Chondrocyte (in vitro differentiated cells): ENCODE data around the gene DOCK2. TPM values are rescaled to one million over a fixed set of nuclear protein-coding genes. Genes with fewer than 3 reads are reported as not detected.

ENCODE experiments used
- DNase-seq: peaks from one replicate; pipeline ENCODE4 v3.0.0; 2021; ENCODE audit warnings: mixed read lengths, low spot score
- H3K27ac Mint-ChIP-seq: one replicate; pipeline ENCODE4 v1.8.0; 2021; ENCODE audit warnings: mild to moderate bottlenecking, moderate library complexity, mixed read lengths; ENCODE audit not compliant: unreplicated experiment
- H3K27me3 Mint-ChIP-seq: 2 replicates; pipeline ENCODE4 v1.8.0; 2021; ENCODE audit warnings: low read depth, mixed read lengths
- H3K36me3 Mint-ChIP-seq: 2 replicates; pipeline ENCODE4 v1.8.0; 2021; ENCODE audit warnings: low read depth, mixed read lengths
- H3K4me1 Mint-ChIP-seq: 2 replicates; pipeline ENCODE4 v1.8.0; 2021; ENCODE audit warnings: low read depth, mild to moderate bottlenecking, mixed read lengths
- H3K4me3 Mint-ChIP-seq: one replicate; pipeline ENCODE4 v1.8.0; 2021; ENCODE audit warnings: mild to moderate bottlenecking, moderate library complexity, mixed read lengths; ENCODE audit not compliant: unreplicated experiment
- H3K9me3 Mint-ChIP-seq: 2 replicates; pipeline ENCODE4 v1.8.0; 2021; ENCODE audit warnings: low read depth, mixed read lengths
- total RNA-seq: library from RNA; stranded (reverse); gene quantifications from 3 replicates; pipeline ENCODE4 v1.2.1, GENCODE V29; 2021
- TF ChIP-seq, protein P1 (sequence below): fragments of 200-600 bp; sonication (generic); IDR thresholded peaks from 2 replicates; pipeline ENCODE4 v1.5.0; 2021; ENCODE audit warnings: antibody characterized with exemption, mild to moderate bottlenecking, moderate library complexity

The DOCK2 gene
- total RNA-seq, 1 donor from 2014 or later = 3.1 TPM

DNA sequence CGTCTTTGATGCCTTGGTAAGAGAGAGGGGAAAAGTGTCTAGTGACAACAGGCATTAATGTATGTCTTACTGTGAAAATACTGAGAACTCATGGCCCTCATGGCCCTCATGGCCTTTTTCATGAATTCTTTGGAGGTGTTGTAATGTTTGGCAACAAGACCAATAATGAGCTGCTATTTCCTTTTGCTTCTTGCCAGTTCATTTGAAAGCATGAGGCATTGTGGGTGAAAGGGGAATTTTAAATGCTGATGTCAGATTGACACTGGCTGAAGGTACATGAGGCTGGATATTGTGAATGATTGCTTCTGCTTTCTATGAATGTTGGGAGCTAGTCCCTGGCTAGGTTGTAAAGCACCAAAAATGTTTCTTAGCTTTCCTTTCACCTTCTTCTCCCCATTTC, 79.2 kb downstream of the DOCK2 start:
- Mint-ChIP-seq H3K4me1 (peaks cover 13% of the 10 kb centered on the region), H3K27me3 (no peaks in the 10 kb centered on the region), H3K27ac (peak overlapping the region; percentile 19), H3K9me3 (peaks cover 7% of the 10 kb centered on the region), H3K36me3 (peaks cover 2% of the 10 kb centered on the region), H3K4me3 (no peak overlapping the region)
- DNase-seq = no peak
- TF ChIP-seq, protein P1, sequence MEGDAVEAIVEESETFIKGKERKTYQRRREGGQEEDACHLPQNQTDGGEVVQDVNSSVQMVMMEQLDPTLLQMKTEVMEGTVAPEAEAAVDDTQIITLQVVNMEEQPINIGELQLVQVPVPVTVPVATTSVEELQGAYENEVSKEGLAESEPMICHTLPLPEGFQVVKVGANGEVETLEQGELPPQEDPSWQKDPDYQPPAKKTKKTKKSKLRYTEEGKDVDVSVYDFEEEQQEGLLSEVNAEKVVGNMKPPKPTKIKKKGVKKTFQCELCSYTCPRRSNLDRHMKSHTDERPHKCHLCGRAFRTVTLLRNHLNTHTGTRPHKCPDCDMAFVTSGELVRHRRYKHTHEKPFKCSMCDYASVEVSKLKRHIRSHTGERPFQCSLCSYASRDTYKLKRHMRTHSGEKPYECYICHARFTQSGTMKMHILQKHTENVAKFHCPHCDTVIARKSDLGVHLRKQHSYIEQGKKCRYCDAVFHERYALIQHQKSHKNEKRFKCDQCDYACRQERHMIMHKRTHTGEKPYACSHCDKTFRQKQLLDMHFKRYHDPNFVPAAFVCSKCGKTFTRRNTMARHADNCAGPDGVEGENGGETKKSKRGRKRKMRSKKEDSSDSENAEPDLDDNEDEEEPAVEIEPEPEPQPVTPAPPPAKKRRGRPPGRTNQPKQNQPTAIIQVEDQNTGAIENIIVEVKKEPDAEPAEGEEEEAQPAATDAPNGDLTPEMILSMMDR = no peak

DNA sequence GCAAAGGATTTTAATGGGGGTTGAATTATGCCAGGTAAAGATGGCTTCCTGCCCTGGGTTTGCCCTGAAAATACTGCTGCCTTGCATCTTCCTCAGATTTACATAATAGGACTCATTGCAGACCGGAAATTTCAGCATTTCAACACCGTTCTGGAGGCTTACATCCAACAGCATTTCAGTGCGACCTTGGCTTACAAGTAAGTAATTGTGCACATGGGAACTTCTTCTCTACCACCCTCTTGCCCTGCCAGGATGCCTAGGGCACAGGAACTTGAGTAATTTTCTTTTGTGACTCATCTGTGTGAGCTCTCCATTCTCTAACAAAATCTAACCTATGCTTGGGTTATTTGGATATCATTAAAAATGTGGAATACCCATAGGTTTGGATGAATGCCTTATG, 80.2 kb downstream of the DOCK2 start:
- H3K9me3 Mint-ChIP-seq = peaks cover 7% of the 10 kb centered on the region
- DNase-seq = no peak
- H3K27ac Mint-ChIP-seq = no peak overlapping the region
- H3K36me3 Mint-ChIP-seq = peaks cover 3% of the 10 kb centered on the region
- peaks cover 13% of the 10 kb centered on the region for H3K4me1 Mint-ChIP-seq
- no peak overlapping the region for H3K4me3 Mint-ChIP-seq
- TF ChIP-seq, protein P1 = no peak
- H3K27me3 Mint-ChIP-seq = no peaks in the 10 kb centered on the region

DNA sequence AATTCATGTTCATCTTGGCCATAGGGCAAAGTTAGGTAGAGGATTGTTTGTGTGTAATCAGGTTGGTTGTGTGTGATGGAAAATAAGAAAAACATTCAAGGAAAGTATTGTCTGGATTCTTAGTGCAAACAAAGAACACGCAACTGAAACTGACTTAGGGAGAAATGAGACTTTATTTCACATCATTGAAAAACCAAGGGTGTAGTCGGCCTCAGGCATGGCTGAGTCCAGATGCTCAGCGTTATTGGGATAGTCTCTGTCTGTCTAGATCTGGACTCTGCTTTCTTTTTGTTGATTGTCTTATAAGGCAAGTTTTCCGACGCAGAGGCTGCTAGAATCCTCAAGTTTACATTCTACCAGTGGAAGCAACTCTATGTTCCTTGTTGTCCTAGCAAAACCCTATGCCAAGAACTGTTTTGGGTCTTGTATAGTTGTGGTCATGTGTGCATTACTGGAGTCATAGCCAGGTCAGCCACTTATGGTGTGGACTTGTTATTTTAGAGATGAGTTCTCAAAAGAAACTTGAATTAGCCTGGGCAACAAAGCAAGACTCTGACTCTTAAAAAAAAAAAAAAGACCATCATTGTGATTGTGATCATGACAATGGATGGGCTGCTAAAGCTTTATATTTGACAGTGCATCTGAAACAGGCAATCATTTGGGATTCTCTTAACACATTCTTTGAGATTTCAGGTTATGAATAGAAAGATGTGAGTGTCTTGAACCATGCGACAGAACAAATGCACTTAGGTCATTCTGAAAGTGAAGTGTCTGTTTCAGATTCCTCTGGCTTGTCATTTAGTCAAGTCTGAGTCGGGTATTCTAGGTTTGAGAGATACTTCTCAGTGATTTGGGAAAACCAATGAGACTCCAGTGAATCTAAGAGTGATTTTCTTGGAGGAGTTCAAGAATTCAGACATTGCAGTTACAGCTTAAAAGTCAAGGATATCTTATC, 82.6 kb downstream of the DOCK2 start:
- Mint-ChIP-seq H3K4me3 (no peak overlapping the region), H3K27ac (no peak overlapping the region), H3K36me3 (peaks cover 3% of the 10 kb centered on the region), H3K9me3 (no peaks in the 10 kb centered on the region), H3K4me1 (peaks cover 13% of the 10 kb centered on the region), H3K27me3 (no peaks in the 10 kb centered on the region)
- TF ChIP-seq, protein P1 = no peak
- no peak for DNase-seq

DNA sequence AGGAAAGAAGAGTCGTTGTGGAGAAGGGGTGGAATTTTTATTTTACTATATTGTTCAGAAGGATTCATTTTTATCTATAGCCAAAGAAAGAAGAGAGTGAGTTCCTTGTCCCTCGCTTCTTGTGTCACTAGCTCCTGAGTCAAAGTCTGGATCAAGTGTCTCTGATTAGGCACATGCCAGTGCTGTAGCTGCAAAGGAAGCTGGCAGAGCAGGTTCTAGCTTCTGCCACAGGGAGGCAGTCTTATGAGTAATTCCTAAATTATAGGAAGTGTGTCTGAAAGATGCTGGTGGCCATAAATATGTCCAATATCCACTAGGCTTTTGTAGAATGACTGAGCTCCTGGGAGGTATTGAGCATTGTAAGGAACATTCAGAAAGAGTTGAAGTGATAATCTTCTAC, 84.7 kb downstream of the DOCK2 start:
- Mint-ChIP-seq H3K4me1 (peaks cover 4% of the 10 kb centered on the region), H3K4me3 (no peak overlapping the region)
- TF ChIP-seq, protein P1 = peak; percentile 35

DNA sequence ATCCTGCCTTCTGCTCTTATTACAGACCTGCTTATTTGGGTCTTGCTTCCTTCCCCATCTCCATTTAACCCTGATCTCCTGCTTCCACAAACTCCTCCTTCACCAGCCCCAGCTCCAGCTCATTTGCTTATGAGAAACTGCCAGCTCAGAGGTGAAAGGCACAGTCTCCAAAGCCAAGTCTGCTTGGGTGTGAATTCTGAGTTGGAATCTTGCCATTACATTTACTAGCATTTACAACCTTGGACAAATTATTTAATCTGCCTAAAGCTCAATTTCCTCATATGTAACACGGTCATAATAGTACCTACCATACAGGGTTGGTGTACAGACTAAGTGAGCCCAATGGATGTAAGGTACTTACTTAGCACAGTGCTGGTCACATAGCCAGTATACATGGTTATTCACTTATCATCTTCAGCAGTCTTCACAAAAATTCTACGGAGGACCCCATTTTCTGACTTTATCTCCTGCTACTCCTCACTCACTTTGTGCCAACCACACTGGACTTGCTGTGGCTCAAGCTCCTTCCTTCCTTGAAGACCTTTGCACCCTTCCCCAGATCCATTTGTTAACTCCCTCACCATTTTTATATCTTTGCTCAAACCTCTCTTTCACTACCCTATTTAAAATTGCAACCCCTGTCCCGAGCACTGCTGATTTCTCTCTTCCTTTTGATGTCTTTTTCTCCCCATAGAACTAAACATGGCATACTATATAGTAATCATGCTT, 86.2 kb downstream of the DOCK2 start:
- H3K27me3 Mint-ChIP-seq = peaks cover 2% of the 10 kb centered on the region
- no peaks in the 10 kb centered on the region for H3K9me3 Mint-ChIP-seq
- H3K4me1 Mint-ChIP-seq = no peaks in the 10 kb centered on the region
- no peak overlapping the region for H3K27ac Mint-ChIP-seq
- peaks cover 3% of the 10 kb centered on the region for H3K36me3 Mint-ChIP-seq
- TF ChIP-seq, protein P1 = no peak
- no peak overlapping the region for H3K4me3 Mint-ChIP-seq
- DNase-seq = no peak

More for the DNA sequence above, 84.7 kb downstream of the DOCK2 start:
- H3K27ac Mint-ChIP-seq = no peak overlapping the region
- DNase-seq = no peak
- no peaks in the 10 kb centered on the region for H3K27me3 Mint-ChIP-seq
- peaks cover 3% of the 10 kb centered on the region for H3K36me3 Mint-ChIP-seq
- H3K9me3 Mint-ChIP-seq = no peaks in the 10 kb centered on the region
